SK-N-SH (cell line): ENCODE results near the gene CLCNKB. TPM values are rescaled to one million over a fixed set of nuclear protein-coding genes. Genes with fewer than 3 reads are reported as not detected.
"Not testable (repeated sequence)": the region's sequence is repeated elsewhere in the genome, so short reads cannot be mapped to it uniquely, and the experiment has no call there.

Experiments
- CTCF ChIA-PET: fragments of 300-600, 350-600 bp; formaldehyde crosslinking; extraction: SDS; loops from one replicate; lab custom pipeline; 2021; lab: Yijun Ruan, JAX
- POLR2A ChIA-PET: fragments of 350-600 bp; sonication (Branson Sonifier 250); formaldehyde crosslinking; extraction: SDS; loops from one replicate; lab custom pipeline; 2020; ENCODE audit warnings: antibody characterized with exemption, inconsistent platforms; lab: Yijun Ruan, JAX
- DNase-seq: peaks from one replicate; pipeline ENCODE4 v3.0.0; 2012
- H2AFZ ChIP-seq: fragments of 200-600 bp; sonication (generic); 2 replicates; pipeline ENCODE4 v1.8.1; 2016; ENCODE audit warnings: antibody characterized with exemption, mild to moderate bottlenecking, low read depth
- H3F3A ChIP-seq: fragments of 200-600 bp; sonication (generic); replicated peaks from 2 replicates; pipeline ENCODE3; 2016; ENCODE audit warnings: antibody characterized with exemption, mild to moderate bottlenecking; ENCODE audit not compliant: insufficient read depth
- H3K27ac ChIP-seq, 2 experiments: fragments of 200-500 bp in 1 of 2; fragments of 200-600 bp in 1 of 2; sonication (Bioruptor generic) in 1 of 2; sonication (generic), shearing (Covaris generic) in 1 of 2; 2 replicates each; pipeline versions ENCODE4 v1.5.1 to v1.6.1; 2014 to 2016; ENCODE audit warnings: low read depth in 2 of 2, inconsistent platforms in 1 of 2, low read length in 1 of 2, mild to moderate bottlenecking in 1 of 2, mixed read lengths in 1 of 2
- H3K27me3 ChIP-seq: fragments of 200-600 bp; sonication (generic), shearing (Covaris generic); 2 replicates; pipeline ENCODE4 v1.6.1; 2016; ENCODE audit warnings: mixed run types; ENCODE audit not compliant: insufficient read depth
- H3K36me3 ChIP-seq, 2 experiments: fragments of 200-500 bp in 1 of 2; fragments of 200-600 bp in 1 of 2; sonication (Bioruptor generic) in 1 of 2; sonication (generic) in 1 of 2; replicated peaks in 1 of 2; 2 replicates each; pipeline versions ENCODE3 to v1.5.1; 2014 to 2016; ENCODE audit warnings: low read length in 1 of 2, mild to moderate bottlenecking in 1 of 2; ENCODE audit not compliant: insufficient read depth in 2 of 2, control insufficient read depth in 1 of 2
- H3K4me1 ChIP-seq, 2 experiments: fragments of 200-500 bp in 1 of 2; fragments of 200-600 bp in 1 of 2; sonication (Bioruptor generic) in 1 of 2; sonication (generic), shearing (Covaris generic) in 1 of 2; 2 replicates each; pipeline versions ENCODE4 v1.5.1 to v1.6.1; 2014 to 2016; ENCODE audit warnings: low read depth in 1 of 2, low read length in 1 of 2, mixed run types in 1 of 2; ENCODE audit not compliant: insufficient read depth in 2 of 2, control insufficient read depth in 1 of 2
- H3K4me2 ChIP-seq: fragments of 200-600 bp; sonication (generic), shearing (Covaris generic); 2 replicates; pipeline ENCODE4 v1.6.1; 2017; ENCODE audit warnings: mixed run types
- H3K4me3 ChIP-seq, 2 experiments: fragments of 200-500 bp in 1 of 2; fragments of 200-600 bp in 1 of 2; sonication (Bioruptor generic) in 1 of 2; sonication (generic), shearing (Covaris generic) in 1 of 2; 2 replicates each; pipeline versions ENCODE4 v1.5.1 to v1.8.1; 2014 to 2016; ENCODE audit warnings: low read depth in 2 of 2, inconsistent platforms in 1 of 2, low read length in 1 of 2, mild to moderate bottlenecking in 1 of 2, mixed read lengths in 1 of 2, moderate library complexity in 1 of 2
- H3K79me2 ChIP-seq: fragments of 200-600 bp; sonication (generic); 2 replicates; pipeline ENCODE4 v1.8.1; 2017; ENCODE audit warnings: mild to moderate bottlenecking; ENCODE audit not compliant: insufficient read depth
- H3K9ac ChIP-seq: fragments of 200-600 bp; sonication (generic); 2 replicates; pipeline ENCODE4 v1.6.1; 2017; ENCODE audit warnings: mixed run types
- H3K9me2 ChIP-seq: fragments of 200-600 bp; sonication (generic); 2 replicates; pipeline ENCODE4 v1.6.1; 2017; ENCODE audit warnings: mixed run types
- H3K9me3 ChIP-seq: fragments of 200-600 bp; sonication (generic); 2 replicates; pipeline ENCODE4 v1.6.1; 2017; ENCODE audit warnings: mixed run types, mild to moderate bottlenecking, moderate library complexity
- H4K20me1 ChIP-seq: fragments of 200-600 bp; sonication (generic); 2 replicates; pipeline ENCODE4 v1.6.1; 2017; ENCODE audit warnings: mild to moderate bottlenecking, mixed run types; ENCODE audit not compliant: insufficient read depth
- CHD2 ChIP-seq: fragments of 150-350 bp; IDR thresholded peaks from 2 replicates; pipeline ENCODE4 v1.6.1; 2018; ENCODE audit warnings: low read length; ENCODE audit not compliant: partially characterized antibody
- ELF1 ChIP-seq: IDR thresholded peaks from 2 replicates; pipeline ENCODE4 v1.4.0; 2012
- EP300 ChIP-seq, 2 experiments: IDR thresholded peaks; 2 replicates each; pipeline versions ENCODE4 v1.4.0 to v1.6.1; 2012; ENCODE audit warnings: borderline replicate concordance in 1 of 2, low read depth in 1 of 2, low read length in 1 of 2
- EZH2phosphoT487 ChIP-seq: fragments of 200-600 bp; sonication (generic); IDR thresholded peaks from 2 replicates; pipeline ENCODE4 v1.6.1; 2017; ENCODE audit warnings: low read depth, mixed run types, mild to moderate bottlenecking, antibody characterized with exemption, moderate library complexity, borderline replicate concordance
- FOXJ3 ChIP-seq: sonication (generic); formaldehyde crosslinking; IDR thresholded peaks from 2 replicates; pipeline ENCODE4 v1.5.1; 2020; ENCODE audit warnings: mild to moderate bottlenecking, missing genetic modification reagents
- FOXM1 ChIP-seq: IDR thresholded peaks from 2 replicates; pipeline ENCODE4 v1.4.0; 2012; ENCODE audit warnings: low read depth, mild to moderate bottlenecking
- IRF3 ChIP-seq: fragments of 150-350 bp; IDR thresholded peaks from 2 replicates; pipeline ENCODE4 v1.6.1; 2016; ENCODE audit warnings: mild to moderate bottlenecking, low read depth, low read length
- JUND ChIP-seq: IDR thresholded peaks from 2 replicates; pipeline ENCODE4 v1.4.0; 2012
- MEF2A ChIP-seq: IDR thresholded peaks from 2 replicates; pipeline ENCODE4 v1.4.0; 2012; ENCODE audit warnings: low read depth, borderline replicate concordance
- MXI1 ChIP-seq: IDR thresholded peaks from 2 replicates; pipeline ENCODE4 v1.6.1; 2012; ENCODE audit warnings: mild to moderate bottlenecking, low read depth, low read length, improper control_type of control experiment
- REST ChIP-seq: IDR thresholded peaks from 2 replicates; pipeline ENCODE4 v1.6.1; 2012; ENCODE audit warnings: mild to moderate bottlenecking, low read depth, low read length, moderate library complexity
- RXRA ChIP-seq: IDR thresholded peaks from 2 replicates; pipeline ENCODE4 v1.4.0; 2012; ENCODE audit warnings: low read depth, mild to moderate bottlenecking, borderline replicate concordance
- TCF12 ChIP-seq: IDR thresholded peaks from 2 replicates; pipeline ENCODE4 v1.4.0; 2012
- ZBTB33 ChIP-seq: IDR thresholded peaks from 2 replicates; pipeline ENCODE4 v1.4.0; 2012; ENCODE audit warnings: low read depth, borderline replicate concordance
- WGBS: methylation state at CpG from one replicate; pipeline ENCODE4 v1.1.6; 2017; ENCODE audit warnings: low lambda C conversion rate; 5-methylcytosine and 5-hydroxymethylcytosine counted together
- polyA plus RNA-seq, 3 experiments: library from polyadenylated mRNA; depleted of rRNA; stranded (reverse); fragments of >200 nt; gene quantifications; 2 replicates each; pipeline ENCODE4 v1.2.3, GENCODE V29; 2012
- TF ChIP-seq, protein P1 (sequence below): IDR thresholded peaks from 2 replicates; pipeline ENCODE4; 2012
- TF ChIP-seq, protein P2 (sequence below): IDR thresholded peaks from 2 replicates; pipeline ENCODE4 v1.4.0; 2012; ENCODE audit warnings: low read depth, borderline replicate concordance
- TF ChIP-seq, protein P3 (sequence below): fragments of 150-350 bp; IDR thresholded peaks from 2 replicates; pipeline ENCODE4 v1.6.1; 2017; ENCODE audit warnings: antibody characterized with exemption, low read length, low read depth, borderline replicate concordance

CLCNKB gene
- polyA plus RNA-seq, 1 of the 3 experiments (the other 2 are of a cell fraction) = 0.41 TPM

DNA sequence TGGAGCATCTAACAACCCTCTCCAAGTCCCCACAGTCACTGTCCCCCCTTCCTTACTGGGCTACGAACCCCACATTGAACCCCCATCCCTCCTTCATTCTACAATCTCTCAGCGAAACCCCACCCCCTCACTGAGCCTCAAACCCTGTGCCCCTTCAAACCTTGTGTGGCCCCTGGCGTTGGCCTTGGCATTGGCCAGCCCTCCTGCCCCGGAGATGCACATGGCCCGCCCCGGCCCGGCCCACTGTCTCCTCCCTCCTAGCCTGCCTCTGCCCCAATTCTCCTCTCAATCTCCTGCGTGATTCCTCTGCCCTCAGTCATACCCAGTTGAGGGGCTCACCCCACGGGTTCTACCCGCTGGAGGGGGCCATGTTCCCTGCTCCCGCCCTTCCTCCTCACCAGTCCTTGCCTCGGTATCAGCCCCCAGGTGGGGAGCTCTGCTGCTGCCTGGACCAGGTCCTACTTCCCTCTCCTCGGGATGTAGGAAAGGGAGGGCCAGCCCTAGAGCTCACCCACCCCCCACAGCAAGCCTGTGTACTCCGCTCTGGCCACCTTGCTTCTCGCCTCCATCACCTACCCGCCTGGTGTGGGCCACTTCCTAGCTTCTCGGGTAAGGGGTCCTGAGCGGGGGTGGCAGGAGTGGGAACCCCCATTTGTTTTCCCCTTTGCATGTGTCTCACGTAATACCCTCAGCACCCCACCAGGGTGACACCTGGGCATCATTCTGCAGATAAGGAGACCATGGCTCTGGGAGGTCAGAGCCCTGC is 15.2 kb upstream of the CLCNKB start:
- CTCF ChIA-PET = no interaction called here
- Histone ChIP-seq H4K20me1 (no peaks in the 10 kb centered on the region), H3K36me3 (no peaks in the 10 kb centered on the region), H3K9ac (no peak overlapping the region), H2AFZ (no peak overlapping the region), H3F3A (no peaks in the 10 kb centered on the region), H3K79me2 (no peaks in the 10 kb centered on the region), H3K4me1 (peaks cover 0 to 11% of the 10 kb centered on the region in 2 experiments; a peak in 1 of 4 replicates), H3K4me2 (no peak overlapping the region), H3K9me3 (no peaks in the 10 kb centered on the region), H3K27ac (no peak overlapping the region), H3K27me3 (no peaks in the 10 kb centered on the region), H3K4me3 (no peak overlapping the region), H3K9me2 (no peaks in the 10 kb centered on the region)
- TF ChIP-seq, protein P1, sequence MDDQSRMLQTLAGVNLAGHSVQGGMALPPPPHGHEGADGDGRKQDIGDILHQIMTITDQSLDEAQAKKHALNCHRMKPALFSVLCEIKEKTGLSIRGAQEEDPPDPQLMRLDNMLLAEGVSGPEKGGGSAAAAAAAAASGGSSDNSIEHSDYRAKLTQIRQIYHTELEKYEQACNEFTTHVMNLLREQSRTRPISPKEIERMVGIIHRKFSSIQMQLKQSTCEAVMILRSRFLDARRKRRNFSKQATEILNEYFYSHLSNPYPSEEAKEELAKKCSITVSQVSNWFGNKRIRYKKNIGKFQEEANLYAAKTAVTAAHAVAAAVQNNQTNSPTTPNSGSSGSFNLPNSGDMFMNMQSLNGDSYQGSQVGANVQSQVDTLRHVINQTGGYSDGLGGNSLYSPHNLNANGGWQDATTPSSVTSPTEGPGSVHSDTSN = no peak
- no peak for TF ChIP-seq ELF1
- TF ChIP-seq MXI1 = no peak
- no peak for TF ChIP-seq ZBTB33
- TF ChIP-seq RXRA = no peak
- TF ChIP-seq, protein P2, sequence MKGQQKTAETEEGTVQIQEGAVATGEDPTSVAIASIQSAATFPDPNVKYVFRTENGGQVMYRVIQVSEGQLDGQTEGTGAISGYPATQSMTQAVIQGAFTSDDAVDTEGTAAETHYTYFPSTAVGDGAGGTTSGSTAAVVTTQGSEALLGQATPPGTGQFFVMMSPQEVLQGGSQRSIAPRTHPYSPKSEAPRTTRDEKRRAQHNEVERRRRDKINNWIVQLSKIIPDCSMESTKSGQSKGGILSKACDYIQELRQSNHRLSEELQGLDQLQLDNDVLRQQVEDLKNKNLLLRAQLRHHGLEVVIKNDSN = no peak
- no peak for TF ChIP-seq FOXM1
- no peak for TF ChIP-seq EP300 (IDR thresholded peaks at IDR 0.05; ENCODE audit: borderline replicate concordance in 1 of 2, low read depth in 1 of 2, low read length in 1 of 2)
- no peak for TF ChIP-seq MEF2A
- no peak for TF ChIP-seq JUND
- no peak for TF ChIP-seq IRF3
- no peak for TF ChIP-seq CHD2
- TF ChIP-seq EZH2phosphoT487 = no peak
- TF ChIP-seq, protein P3, sequence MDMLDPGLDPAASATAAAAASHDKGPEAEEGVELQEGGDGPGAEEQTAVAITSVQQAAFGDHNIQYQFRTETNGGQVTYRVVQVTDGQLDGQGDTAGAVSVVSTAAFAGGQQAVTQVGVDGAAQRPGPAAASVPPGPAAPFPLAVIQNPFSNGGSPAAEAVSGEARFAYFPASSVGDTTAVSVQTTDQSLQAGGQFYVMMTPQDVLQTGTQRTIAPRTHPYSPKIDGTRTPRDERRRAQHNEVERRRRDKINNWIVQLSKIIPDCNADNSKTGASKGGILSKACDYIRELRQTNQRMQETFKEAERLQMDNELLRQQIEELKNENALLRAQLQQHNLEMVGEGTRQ = no peak
- no peak for TF ChIP-seq FOXJ3 (CRISPR knock-in tag)
- no peak for TF ChIP-seq REST
- no peak for TF ChIP-seq TCF12
- POLR2A ChIA-PET = no interaction called here
- 71% methylated on average over 19 of the region's 19 CpGs for WGBS
- DNase-seq = no peak

DNA sequence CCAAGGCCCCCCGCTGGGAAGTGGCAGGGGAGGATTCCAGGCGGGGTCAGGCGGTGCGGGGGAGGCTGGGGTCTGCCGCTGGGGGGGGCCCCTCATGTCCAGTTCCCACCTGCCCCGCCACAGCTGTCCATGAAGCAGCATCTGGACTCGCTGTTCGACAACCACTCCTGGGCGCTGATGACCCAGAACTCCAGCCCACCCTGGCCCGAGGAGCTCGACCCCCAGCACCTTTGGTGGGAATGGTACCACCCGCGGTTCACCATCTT is 14.6 kb upstream of the CLCNKB start:
- H3K9me2 ChIP-seq, H2AFZ ChIP-seq, H3K27ac ChIP-seq, H4K20me1 ChIP-seq, H3F3A ChIP-seq, H3K4me2 ChIP-seq, H3K27me3 ChIP-seq, H3K36me3 ChIP-seq, H3K79me2 ChIP-seq, H3K4me3 ChIP-seq, H3K9ac ChIP-seq, POLR2A ChIA-PET, DNase-seq, H3K9me3 ChIP-seq: not testable (repeated sequence)
- 93% methylated on average over 6 of the region's 13 CpGs for WGBS
- peaks cover 0 to 11% of the 10 kb centered on the region in 2 experiments; a peak in 1 of 4 replicates for H3K4me1 ChIP-seq
- CTCF ChIA-PET = interaction anchor here (5.8 kb wide), 1 partner anchor 20 kb away, joined by 44 read pairs; no protein-coding TSS in a partner anchor
